IMR-90 (cell line): ENCODE measurements around the gene CDKAL1. TPM values are rescaled to one million over a fixed set of nuclear protein-coding genes. Genes with fewer than 3 reads are reported as not detected.

Experiments used
- ATAC-seq: fragments of 200-7000 bp; cut with Tn5 transposase; 2 replicates; pipeline ENCODE4 v1.9.1; 2020; ENCODE audit warnings: low read depth, mild to moderate bottlenecking, moderate library complexity
- BruUV-seq: library from RNA; stranded (reverse); fragments of 400-500 nt; replicated peaks from 2 replicates; lab custom pipeline; 2021; lab: Mats Ljungman, UMichigan
- CTCF ChIA-PET: fragments of 300-600 bp; formaldehyde crosslinking; extraction: SDS; loops from one replicate; lab custom pipeline; 2021; ENCODE audit warnings: antibody characterized with exemption; lab: Yijun Ruan, JAX
- POLR2A ChIA-PET: fragments of 300-600 bp; sonication (Branson Sonifier 250); formaldehyde crosslinking; loops from one replicate; lab custom pipeline; 2022; ENCODE audit warnings: antibody characterized with exemption; ENCODE audit not compliant: unreplicated experiment; lab: Charles Lee
- DNase-seq: peaks from one replicate; pipeline ENCODE4 v3.0.0; 2013
- H2AFZ ChIP-seq: replicated peaks from 2 replicates; pipeline ENCODE3; 2013; ENCODE audit warnings: low read length, mild to moderate bottlenecking; ENCODE audit not compliant: poor library complexity
- H2AK5ac ChIP-seq: 2 replicates; pipeline ENCODE4 v1.6.1; 2013; ENCODE audit warnings: low read depth, low read length, inconsistent platforms
- H2AK9ac ChIP-seq: replicated peaks from 2 replicates; pipeline ENCODE3; 2013; ENCODE audit warnings: mild to moderate bottlenecking, low read depth, low read length, moderate library complexity; ENCODE audit not compliant: poor library complexity
- H2BK120ac ChIP-seq: 2 replicates; pipeline ENCODE4 v1.6.1; 2013; ENCODE audit warnings: low read depth, low read length, inconsistent platforms
- H2BK15ac ChIP-seq: 3 replicates; pipeline ENCODE4 v1.6.1; 2013; ENCODE audit warnings: low read depth, low read length, inconsistent platforms
- H2BK20ac ChIP-seq: 2 replicates; pipeline ENCODE4 v1.6.1; 2013; ENCODE audit warnings: low read depth, mild to moderate bottlenecking, inconsistent platforms, low read length, moderate library complexity
- H2BK5ac ChIP-seq: 2 replicates; pipeline ENCODE4 v1.6.1; 2013; ENCODE audit warnings: mild to moderate bottlenecking, low read depth, low read length, inconsistent platforms; ENCODE audit not compliant: poor library complexity, severe bottlenecking
- H3K14ac ChIP-seq: replicated peaks from 2 replicates; pipeline ENCODE4 v1.6.1; 2013; ENCODE audit warnings: low read depth, low read length, inconsistent platforms
- H3K18ac ChIP-seq: 2 replicates; pipeline ENCODE4 v1.6.1; 2013; ENCODE audit warnings: low read depth, low read length, control low read depth
- H3K23ac ChIP-seq: 2 replicates; pipeline ENCODE4 v1.6.1; 2013; ENCODE audit warnings: low read depth, low read length, inconsistent platforms
- H3K27ac ChIP-seq: 2 replicates; pipeline ENCODE4 v1.5.1; 2013; ENCODE audit warnings: mild to moderate bottlenecking, control low read depth, low read length; ENCODE audit not compliant: insufficient read depth
- H3K27me3 ChIP-seq: 2 replicates; pipeline ENCODE4 v1.6.1; 2013; ENCODE audit warnings: low read length; ENCODE audit not compliant: control insufficient read depth, insufficient read depth
- H3K36me3 ChIP-seq: 2 replicates; pipeline ENCODE4 v1.6.1; 2013; ENCODE audit warnings: low read length, mixed read lengths; ENCODE audit not compliant: control insufficient read depth, insufficient read depth
- H3K4ac ChIP-seq: 2 replicates; pipeline ENCODE4 v1.6.1; 2013; ENCODE audit warnings: low read depth, low read length, inconsistent platforms
- H3K4me1 ChIP-seq: 2 replicates; pipeline ENCODE4 v1.6.1; 2013; ENCODE audit warnings: low read length, mixed read lengths; ENCODE audit not compliant: control insufficient read depth, insufficient read depth
- H3K4me2 ChIP-seq: 2 replicates; pipeline ENCODE4 v1.6.1; 2013; ENCODE audit warnings: low read depth, mild to moderate bottlenecking, control low read depth, low read length, moderate library complexity
- H3K4me3 ChIP-seq: 2 replicates; pipeline ENCODE4 v1.5.1; 2013; ENCODE audit warnings: low read depth, mild to moderate bottlenecking, control low read depth, low read length, moderate library complexity; ENCODE audit not compliant: insufficient read depth
- H3K56ac ChIP-seq: 2 replicates; pipeline ENCODE4 v1.6.1; 2013; ENCODE audit warnings: low read length, inconsistent platforms; ENCODE audit not compliant: insufficient read depth; ENCODE audit errors: extremely low read depth
- H3K79me1 ChIP-seq, 2 experiments: 2 replicates each; pipeline ENCODE4 v1.6.1; 2013; ENCODE audit warnings: low read length in 2 of 2, inconsistent platforms in 1 of 2, low read depth in 1 of 2
- H3K9ac ChIP-seq: 2 replicates; pipeline ENCODE4 v1.6.1; 2013; ENCODE audit warnings: low read depth, low read length, control low read depth
- H3K9me1 ChIP-seq: 2 replicates; pipeline ENCODE4 v1.6.1; 2013; ENCODE audit warnings: low read length, inconsistent platforms; ENCODE audit not compliant: insufficient read depth
- H3K9me3 ChIP-seq: 2 replicates; pipeline ENCODE4 v1.6.1; 2013; ENCODE audit warnings: low read length; ENCODE audit not compliant: control insufficient read depth, insufficient read depth
- H4K20me1 ChIP-seq: 2 replicates; pipeline ENCODE4 v1.6.1; 2013; ENCODE audit warnings: low read length, inconsistent platforms; ENCODE audit not compliant: insufficient read depth
- H4K5ac ChIP-seq: 2 replicates; pipeline ENCODE4 v1.6.1; 2013; ENCODE audit warnings: mild to moderate bottlenecking, low read depth, low read length, control low read depth
- H4K8ac ChIP-seq, 2 experiments: 2 replicates each; pipeline ENCODE4 v1.6.1; 2013; ENCODE audit warnings: low read depth in 2 of 2, low read length in 2 of 2, control low read depth in 1 of 2, inconsistent platforms in 1 of 2
- H4K91ac ChIP-seq: 2 replicates; pipeline ENCODE4 v1.6.1; 2013; ENCODE audit warnings: low read depth, low read length, inconsistent platforms; ENCODE audit not compliant: insufficient read depth
- MAFK ChIP-seq: IDR thresholded peaks from 2 replicates; pipeline ENCODE4 v1.6.1; 2012; ENCODE audit warnings: low read depth, low read length, improper control_type of control experiment
- MAZ ChIP-seq: IDR thresholded peaks from 2 replicates; pipeline ENCODE4 v1.6.1; 2012; ENCODE audit warnings: low read depth, mild to moderate bottlenecking, low read length, improper control_type of control experiment, moderate library complexity, borderline replicate concordance
- MXI1 ChIP-seq: IDR thresholded peaks from 2 replicates; pipeline ENCODE4 v1.6.1; 2012; ENCODE audit warnings: low read depth, mild to moderate bottlenecking, low read length, moderate library complexity, borderline replicate concordance
- POLR2A ChIP-seq: IDR thresholded peaks from 2 replicates; pipeline ENCODE4 v1.6.1; 2012; ENCODE audit warnings: mild to moderate bottlenecking, low read depth, low read length
- RAD21 ChIP-seq: IDR thresholded peaks from 2 replicates; pipeline ENCODE4 v1.6.1; 2012; ENCODE audit warnings: low read length, improper control_type of control experiment
- SMC3 ChIP-seq: fragments of 150-350 bp; IDR thresholded peaks from 2 replicates; pipeline ENCODE4 v1.6.1; 2016; ENCODE audit warnings: low read depth, mild to moderate bottlenecking, antibody characterized with exemption, low read length, moderate library complexity
- WGBS, 2 experiments: methylation state at CpG; one replicate each; pipeline versions ENCODE4 v1.1.5 to v1.1.7; 2013; ENCODE audit warnings: missing lambda C conversion rate in 2 of 2; ENCODE audit not compliant: insufficient read length in 1 of 2; ENCODE audit errors: extremely low coverage in 2 of 2; 5-methylcytosine and 5-hydroxymethylcytosine counted together
- dilution Hi-C: fragments of 300-500 bp; cut with HindIII; formaldehyde crosslinking; loops from one replicate; pipeline ENCODE4 v1.14.3; 2018; ENCODE audit warnings: low sequenced_read_pairs; ENCODE audit not compliant: unreplicated experiment
- in situ Hi-C: fragments of 300-500 bp; cut with MboI; formaldehyde crosslinking; loops from 3 replicates; pipeline ENCODE4 v1.14.3; 2019; ENCODE audit warnings: low sequenced_read_pairs, inconsistent platforms, mixed read lengths
- intact Hi-C: fragments of 100-400 bp; cut with micrococcal nuclease; formaldehyde crosslinking; loops from 2 replicates; pipeline ENCODE4 v1.10.0; 2022
- polyA plus RNA-seq, 3 experiments: library from polyadenylated mRNA; depleted of rRNA; stranded (reverse); fragments of >200 nt; gene quantifications; 2 replicates each; pipeline ENCODE4 v1.2.3, GENCODE V29; 2012; ENCODE audit warnings: low replicate concordance in 1 of 3
- total RNA-seq: library from RNA; depleted of rRNA; stranded (reverse); fragments of >200 nt; gene quantifications from 2 replicates; pipeline ENCODE4 v1.2.3, GENCODE V29; 2012
- TF ChIP-seq, protein P1 (sequence below): conservative IDR thresholded peaks from 2 replicates; pipeline ENCODE4 v1.5.1; 2012; ENCODE audit warnings: mild to moderate bottlenecking, low read depth, low read length, improper control_type of control experiment

CDKAL1 gene
- total and polyA plus RNA-seq, 2 of the 4 experiments (the other 2 are of a cell fraction): 3.7 to 13.1 TPM

DNA sequence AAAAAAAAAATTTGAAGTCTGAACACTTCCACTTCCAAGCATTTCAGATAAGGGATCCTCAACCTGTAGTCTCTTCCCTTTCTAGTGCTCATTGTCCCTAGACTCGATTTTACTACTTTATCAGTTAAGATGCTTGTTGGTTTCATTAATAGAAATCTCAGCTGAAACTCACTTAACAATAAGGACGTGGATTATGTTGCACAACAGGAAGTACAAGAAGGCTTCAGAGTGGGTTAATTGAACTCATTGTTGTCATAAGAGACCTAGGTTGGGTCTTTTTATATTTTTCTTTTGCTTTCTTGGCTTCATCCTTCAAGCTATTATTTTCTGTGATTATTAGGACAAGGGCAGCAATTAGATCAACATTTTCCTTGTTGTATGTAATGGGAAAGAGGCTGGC lies 175.2 kb downstream of the CDKAL1 start:
- dilution Hi-C loops (no loop called here), intact Hi-C loops (no loop called here), in situ Hi-C loops (no loop called here)
- no peaks in the 10 kb centered on the region for H3K9me3 ChIP-seq
- H3K4me3 ChIP-seq: no peak overlapping the region
- H2BK20ac ChIP-seq: no peak overlapping the region
- no TSS peak for BruUV-seq
- POLR2A ChIA-PET: no interaction called here
- no peak overlapping the region for H2BK15ac ChIP-seq
- no peaks in the 10 kb centered on the region for H4K20me1 ChIP-seq
- H3K9me1 ChIP-seq: peaks cover 3% of the 10 kb centered on the region; the same call in 1 of the 2 replicates
- H4K5ac ChIP-seq: no peak overlapping the region
- H2AK5ac ChIP-seq: no peak overlapping the region
- WGBS, 2 experiments: no CpG with 5 or more reads among the region's 2 CpGs
- CTCF ChIA-PET: no interaction called here
- no peak overlapping the region for H3K18ac ChIP-seq
- no peak overlapping the region for H2AK9ac ChIP-seq
- H3K4me1 ChIP-seq: peaks cover 4% of the 10 kb centered on the region; the same call in 1 of the 2 replicates
- no peak overlapping the region for H3K4ac ChIP-seq
- H2BK120ac ChIP-seq: no peak overlapping the region
- H4K91ac ChIP-seq: no peak overlapping the region
- H3K14ac ChIP-seq: no peak overlapping the region
- H3K27ac ChIP-seq: no peak overlapping the region
- H4K8ac ChIP-seq: no peak overlapping the region
- no peaks in the 10 kb centered on the region for H3K36me3 ChIP-seq
- no peak overlapping the region for H2AFZ ChIP-seq
- no peaks in the 10 kb centered on the region for H3K27me3 ChIP-seq
- H3K79me1 ChIP-seq: peaks cover 0 to 11% of the 10 kb centered on the region in 2 experiments; a peak in 2 of 4 replicates
- no peak overlapping the region for H2BK5ac ChIP-seq
- H3K9ac ChIP-seq: no peak overlapping the region
- ATAC-seq: no peak
- no peak for DNase-seq
- no peak overlapping the region for H3K56ac ChIP-seq
- H3K4me2 ChIP-seq: no peak overlapping the region
- no peak overlapping the region for H3K23ac ChIP-seq
- TF ChIP-seq, protein P1, sequence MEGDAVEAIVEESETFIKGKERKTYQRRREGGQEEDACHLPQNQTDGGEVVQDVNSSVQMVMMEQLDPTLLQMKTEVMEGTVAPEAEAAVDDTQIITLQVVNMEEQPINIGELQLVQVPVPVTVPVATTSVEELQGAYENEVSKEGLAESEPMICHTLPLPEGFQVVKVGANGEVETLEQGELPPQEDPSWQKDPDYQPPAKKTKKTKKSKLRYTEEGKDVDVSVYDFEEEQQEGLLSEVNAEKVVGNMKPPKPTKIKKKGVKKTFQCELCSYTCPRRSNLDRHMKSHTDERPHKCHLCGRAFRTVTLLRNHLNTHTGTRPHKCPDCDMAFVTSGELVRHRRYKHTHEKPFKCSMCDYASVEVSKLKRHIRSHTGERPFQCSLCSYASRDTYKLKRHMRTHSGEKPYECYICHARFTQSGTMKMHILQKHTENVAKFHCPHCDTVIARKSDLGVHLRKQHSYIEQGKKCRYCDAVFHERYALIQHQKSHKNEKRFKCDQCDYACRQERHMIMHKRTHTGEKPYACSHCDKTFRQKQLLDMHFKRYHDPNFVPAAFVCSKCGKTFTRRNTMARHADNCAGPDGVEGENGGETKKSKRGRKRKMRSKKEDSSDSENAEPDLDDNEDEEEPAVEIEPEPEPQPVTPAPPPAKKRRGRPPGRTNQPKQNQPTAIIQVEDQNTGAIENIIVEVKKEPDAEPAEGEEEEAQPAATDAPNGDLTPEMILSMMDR: no peak
- TF ChIP-seq SMC3 (no peak), MAFK (no peak), RAD21 (no peak), MXI1 (no peak), MAZ (no peak), POLR2A (no peak)
